Spinal cord (tissue), 10 donors: Measurements from ENCODE around the gene PLB1. TPM values are rescaled to one million over a fixed set of nuclear protein-coding genes. Genes with fewer than 3 reads are reported as not detected.

Experiments used
- DNase-seq, 6 donors: peaks; one replicate each; pipeline versions ENCODE4 v3.0.0 to v3.0.0-alpha.2; 2013 to 2015; ENCODE audit warnings: low spot score in 6 of 6, low read depth in 4 of 6
- H3K27ac ChIP-seq: one replicate; pipeline ENCODE4 v1.5.1; 2013; ENCODE audit warnings: low read depth, low read length, control low read depth
- H3K27me3 ChIP-seq: one replicate; pipeline ENCODE4 v1.6.1; 2013; ENCODE audit warnings: low read length; ENCODE audit not compliant: control insufficient read depth, insufficient read depth
- H3K36me3 ChIP-seq: one replicate; pipeline ENCODE4 v1.6.1; 2013; ENCODE audit warnings: low read length; ENCODE audit not compliant: control insufficient read depth, insufficient read depth
- H3K4me1 ChIP-seq: one replicate; pipeline ENCODE4 v1.6.1; 2013; ENCODE audit warnings: low read length; ENCODE audit not compliant: control insufficient read depth, insufficient read depth
- H3K4me3 ChIP-seq: one replicate; pipeline ENCODE4 v1.5.1; 2013; ENCODE audit warnings: low read depth, low read length, control low read depth
- H3K9me3 ChIP-seq: one replicate; pipeline ENCODE4 v1.6.1; 2013; ENCODE audit warnings: low read length; ENCODE audit not compliant: control insufficient read depth, insufficient read depth
- WGBS: methylation state at CpG from one replicate; pipeline ENCODE4 v1.1.5; 2013; ENCODE audit warnings: missing lambda C conversion rate; ENCODE audit not compliant: insufficient coverage; 5-methylcytosine and 5-hydroxymethylcytosine counted together
- polyA plus RNA-seq, 2 donors: library from polyadenylated mRNA; unstranded; fragments of 120-200 nt; gene quantifications; one replicate each; pipeline ENCODE4 v1.2.1, GENCODE V29; 2013; ENCODE audit not compliant: insufficient read length in 2 of 2
- total RNA-seq, 2 donors: library from RNA; depleted of rRNA in 1 of 2; stranded (reverse); fragments of 120-200 nt in 1 of 2; fragments of >200 nt in 1 of 2; gene quantifications; one replicate each; pipeline versions ENCODE4 v1.2.3 to v1.2.4, GENCODE V29; 2013 to 2014
- donor health status: healthy.

The PLB1 gene
- total and polyA plus RNA-seq, 4 donors: 5.5 to 11.2 (median 10.6) TPM

- WGBS: 54% methylated on average over 14 of the region's 14 CpGs
- H3K27ac ChIP-seq: no peak overlapping the region
- peak in 2 of 6 donors; percentile 54 to 72 for DNase-seq
- H3K36me3 ChIP-seq: no peaks in the 10 kb centered on the region
- no peaks in the 10 kb centered on the region for H3K27me3 ChIP-seq
- H3K4me3 ChIP-seq: no peak overlapping the region
- H3K4me1 ChIP-seq: peaks cover 32% of the 10 kb centered on the region
- no peaks in the 10 kb centered on the region for H3K9me3 ChIP-seq
Measured at GRCh38 chr2:28683100-28683706, 187.3 kb downstream of the PLB1 start.

- no peaks in the 10 kb centered on the region for H3K9me3 ChIP-seq
- H3K27me3 ChIP-seq: no peaks in the 10 kb centered on the region
- peaks cover 28% of the 10 kb centered on the region for H3K4me1 ChIP-seq
- H3K4me3 ChIP-seq: no peak overlapping the region
- H3K27ac ChIP-seq: no peak overlapping the region
- H3K36me3 ChIP-seq: no peaks in the 10 kb centered on the region
- 93% methylated on average over 13 of the region's 13 CpGs for WGBS
- no peak for DNase-seq
Measured at GRCh38 chr2:28684142-28684858, 188.4 kb downstream of the PLB1 start.

DNA sequence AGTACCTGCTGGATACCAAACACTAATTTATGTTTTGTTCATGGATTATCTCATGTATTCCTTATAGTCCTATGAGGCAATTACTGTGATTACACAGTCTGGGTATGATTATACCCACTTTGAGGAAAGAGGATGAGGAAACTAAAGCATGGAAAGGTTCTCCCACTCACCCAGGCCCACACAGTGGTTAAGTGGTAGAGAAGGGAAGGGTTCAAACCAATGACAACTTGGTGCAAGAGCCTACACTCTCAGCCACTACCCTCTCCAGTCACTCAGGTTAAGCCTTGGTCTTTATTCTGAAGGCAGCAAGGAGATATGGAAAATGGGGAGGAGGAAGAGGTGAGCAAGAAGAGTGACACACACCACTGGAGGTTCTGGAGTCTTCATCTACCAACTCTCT, 191.3 kb downstream of the PLB1 start:
- Histone ChIP-seq H3K36me3 (no peaks in the 10 kb centered on the region), H3K4me3 (no peak overlapping the region), H3K27me3 (no peaks in the 10 kb centered on the region), H3K27ac (no peak overlapping the region), H3K4me1 (peaks cover 25% of the 10 kb centered on the region), H3K9me3 (no peaks in the 10 kb centered on the region)
- DNase-seq: no peak

GRCh38 chr2:28687640-28688385, 192.0 kb downstream of the PLB1 start:
- Histone ChIP-seq H3K4me1 (peaks cover 20% of the 10 kb centered on the region), H3K9me3 (no peaks in the 10 kb centered on the region), H3K27ac (no peak overlapping the region), H3K27me3 (no peaks in the 10 kb centered on the region), H3K36me3 (no peaks in the 10 kb centered on the region), H3K4me3 (no peak overlapping the region)
- no peak for DNase-seq
- 100% methylated on average over 1 of the region's 7 CpGs for WGBS

- Histone ChIP-seq H3K27me3 (no peaks in the 10 kb centered on the region), H3K36me3 (no peaks in the 10 kb centered on the region), H3K9me3 (no peaks in the 10 kb centered on the region), H3K4me3 (no peak overlapping the region), H3K4me1 (peaks cover 10% of the 10 kb centered on the region), H3K27ac (no peak overlapping the region)
- 57% methylated on average over 1 of the region's 2 CpGs for WGBS
- DNase-seq: no peak
Measured at GRCh38 chr2:28688818-28689217, 193.0 kb downstream of the PLB1 start.

DNA sequence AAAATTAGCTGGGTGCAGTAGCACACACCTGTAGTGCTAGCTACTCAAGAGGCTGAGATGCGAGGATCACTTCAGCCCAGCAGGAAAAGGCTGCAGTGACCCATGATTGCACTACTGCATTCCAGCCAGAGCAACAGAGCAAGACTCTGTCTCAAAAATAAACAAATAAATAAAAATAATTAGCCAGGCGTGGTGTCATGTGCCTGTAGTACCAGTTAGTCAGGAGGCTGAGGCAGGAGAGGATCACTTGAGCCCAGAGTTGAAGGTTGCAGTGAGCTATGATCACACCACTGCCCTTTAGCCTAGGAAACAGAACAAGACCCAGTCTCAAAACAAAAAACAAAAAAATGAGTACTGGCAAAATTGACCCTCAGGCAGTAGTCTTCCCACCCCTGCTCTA, 193.9 kb downstream of the PLB1 start:
- H3K36me3 ChIP-seq: no peaks in the 10 kb centered on the region
- no peak overlapping the region for H3K4me3 ChIP-seq
- no peak for DNase-seq
- WGBS: 80% methylated on average over 1 of the region's 2 CpGs
- H3K9me3 ChIP-seq: no peaks in the 10 kb centered on the region
- H3K27me3 ChIP-seq: no peaks in the 10 kb centered on the region
- H3K27ac ChIP-seq: no peak overlapping the region
- peaks cover 10% of the 10 kb centered on the region for H3K4me1 ChIP-seq

GRCh38 chr2:28692411-28692810, 196.6 kb downstream of the PLB1 start:
- no peak for DNase-seq
- WGBS: 90% methylated on average over 2 of the region's 3 CpGs
- H3K36me3 ChIP-seq: no peaks in the 10 kb centered on the region
- no peaks in the 10 kb centered on the region for H3K9me3 ChIP-seq
- no peak overlapping the region for H3K4me3 ChIP-seq
- peaks cover 22% of the 10 kb centered on the region for H3K4me1 ChIP-seq
- no peak overlapping the region for H3K27ac ChIP-seq
- H3K27me3 ChIP-seq: no peaks in the 10 kb centered on the region

- H3K27me3 ChIP-seq: no peaks in the 10 kb centered on the region
- no peaks in the 10 kb centered on the region for H3K36me3 ChIP-seq
- peaks cover 22% of the 10 kb centered on the region for H3K4me1 ChIP-seq
- DNase-seq: no peak
- H3K4me3 ChIP-seq: no peak overlapping the region
- WGBS: 80% methylated on average over 1 of the region's 3 CpGs
- no peaks in the 10 kb centered on the region for H3K9me3 ChIP-seq
- no peak overlapping the region for H3K27ac ChIP-seq
Measured at GRCh38 chr2:28693223-28693622, 197.4 kb downstream of the PLB1 start.
